H1 (cell line): ENCODE measurements around the gene SLC16A9. TPM values are rescaled to one million over a fixed set of nuclear protein-coding genes. Genes with fewer than 3 reads are reported as not detected.

ENCODE experiments used
- CTCF ChIA-PET: fragments of 300-600 bp; sonication (Branson Sonifier 250); formaldehyde crosslinking; loops from one replicate; lab custom pipeline; 2021; ENCODE audit not compliant: partially characterized antibody; lab: Charles Lee
- POLR2A ChIA-PET: fragments of 300-600 bp; sonication (Branson Sonifier 250); formaldehyde crosslinking; loops from one replicate; lab custom pipeline; 2021; ENCODE audit warnings: inconsistent platforms; ENCODE audit not compliant: partially characterized antibody; lab: Charles Lee
- DNase-seq, 2 experiments: peaks; one replicate each; pipeline versions ENCODE4 v3.0.0 to v3.0.0-alpha.2; 2010 to 2022; ENCODE audit warnings: low spot score in 2 of 2, low read depth in 1 of 2, mixed read lengths in 1 of 2
- FAIRE-seq: peaks from 2 replicates; lab custom pipeline; 2011; peaks lifted over from hg19 to GRCh38; lab: Jason Lieb, UNC
- H2AFZ ChIP-seq: 2 replicates; pipeline ENCODE4 v1.8.1; 2012; ENCODE audit warnings: low read length, inconsistent platforms
- H2AK5ac ChIP-seq: 2 replicates; pipeline ENCODE4 v1.6.1; 2013; ENCODE audit warnings: low read depth, low read length
- H2BK120ac ChIP-seq: replicated peaks from 2 replicates; pipeline ENCODE3; 2013; ENCODE audit warnings: low read depth, low read length, inconsistent platforms
- H2BK12ac ChIP-seq: 2 replicates; pipeline ENCODE4 v1.6.1; 2013; ENCODE audit warnings: low read depth, low read length
- H2BK15ac ChIP-seq: 2 replicates; pipeline ENCODE4 v1.6.1; 2013; ENCODE audit warnings: low read length
- H2BK20ac ChIP-seq: 2 replicates; pipeline ENCODE4 v1.6.1; 2013; ENCODE audit warnings: low read length
- H2BK5ac ChIP-seq: 2 replicates; pipeline ENCODE4 v1.6.1; 2013; ENCODE audit warnings: low read depth, low read length
- H3K14ac ChIP-seq: 2 replicates; pipeline ENCODE4 v1.6.1; 2013; ENCODE audit warnings: inconsistent platforms; ENCODE audit not compliant: insufficient read length
- H3K18ac ChIP-seq: 2 replicates; pipeline ENCODE4 v1.6.1; 2013; ENCODE audit warnings: low read length; ENCODE audit errors: extremely low read depth
- H3K23ac ChIP-seq: 2 replicates; pipeline ENCODE4 v1.6.1; 2013; ENCODE audit warnings: inconsistent platforms; ENCODE audit not compliant: insufficient read length
- H3K23me2 ChIP-seq: 2 replicates; pipeline ENCODE4 v1.6.1; 2013; ENCODE audit warnings: low read depth, low read length
- H3K27ac ChIP-seq: 2 replicates; pipeline ENCODE4 v1.6.1; 2011; ENCODE audit warnings: low read depth, low read length, inconsistent platforms
- H3K27me3 ChIP-seq, 4 experiments: replicated peaks in 1 of 4; 1 replicate in 1 of 4; 2 replicates in 3 of 4; pipeline versions ENCODE4 v1.6.1 to v1.8.1; 2011 to 2013; ENCODE audit warnings: low read length in 3 of 4, mild to moderate bottlenecking in 3 of 4, inconsistent platforms in 2 of 4, mixed read lengths in 2 of 4, moderate library complexity in 1 of 4; ENCODE audit not compliant: control insufficient read depth in 3 of 4, insufficient read depth in 3 of 4; ENCODE audit errors: extremely low read depth in 1 of 4
- H3K36me3 ChIP-seq, 4 experiments: 2 replicates each; pipeline versions ENCODE4 v1.6.1 to v1.8.1; 2011 to 2013; ENCODE audit warnings: mild to moderate bottlenecking in 4 of 4, low read length in 3 of 4, moderate library complexity in 2 of 4, control low read depth in 1 of 4, inconsistent platforms in 1 of 4; ENCODE audit not compliant: insufficient read depth in 4 of 4, control insufficient read depth in 2 of 4
- H3K4ac ChIP-seq: replicated peaks from 2 replicates; pipeline ENCODE3; 2013; ENCODE audit warnings: low read length, low read depth, mixed read lengths, inconsistent platforms; ENCODE audit not compliant: insufficient read length
- H3K4me1 ChIP-seq, 4 experiments: replicated peaks in 1 of 4; 1 replicate in 1 of 4; 2 replicates in 3 of 4; pipeline versions ENCODE4 v1.6.1 to v1.8.1; 2011 to 2013; ENCODE audit warnings: low read length in 3 of 4, inconsistent platforms in 2 of 4, mixed read lengths in 1 of 4; ENCODE audit not compliant: insufficient read depth in 4 of 4, control insufficient read depth in 3 of 4
- H3K4me2 ChIP-seq, 2 experiments: 2 replicates each; pipeline versions ENCODE4 v1.6.1 to v1.8.1; 2011 to 2013; ENCODE audit warnings: low read depth in 2 of 2, low read length in 2 of 2, control low read depth in 1 of 2, inconsistent platforms in 1 of 2, mild to moderate bottlenecking in 1 of 2; ENCODE audit not compliant: insufficient read depth in 1 of 2
- H3K4me3 ChIP-seq, 4 experiments: fragments of 200-600, 300-600 bp in 1 of 4; sonication (generic), shearing (Covaris generic), sonication (Bioruptor Twin) in 1 of 4; 2 replicates each; pipeline versions ENCODE4 v1.5.1 to v1.8.1; 2011 to 2016; ENCODE audit warnings: low read length in 4 of 4, low read depth in 3 of 4, control low read depth in 2 of 4, inconsistent platforms in 2 of 4, mild to moderate bottlenecking in 2 of 4, mixed read lengths in 1 of 4, moderate library complexity in 1 of 4; ENCODE audit not compliant: insufficient read depth in 2 of 4; ENCODE audit errors: extremely low read depth in 1 of 4
- H3K56ac ChIP-seq: replicated peaks from 2 replicates; pipeline ENCODE3; 2013; ENCODE audit warnings: low read depth, mild to moderate bottlenecking, mixed read lengths, low read length, inconsistent platforms; ENCODE audit not compliant: insufficient read length
- H3K79me1 ChIP-seq: 2 replicates; pipeline ENCODE4 v1.6.1; 2013; ENCODE audit warnings: low read depth, low read length, control low read depth
- H3K79me2 ChIP-seq, 2 experiments: 2 replicates each; pipeline versions ENCODE4 v1.6.1 to v1.8.1; 2012 to 2013; ENCODE audit warnings: low read length in 2 of 2, mild to moderate bottlenecking in 2 of 2, inconsistent platforms in 1 of 2; ENCODE audit not compliant: insufficient read depth in 2 of 2, control insufficient read depth in 1 of 2
- H3K9ac ChIP-seq, 4 experiments: replicated peaks in 1 of 4; 1 replicate in 1 of 4; 2 replicates in 3 of 4; pipeline versions ENCODE4 v1.6.1 to v1.8.1; 2011 to 2013; ENCODE audit warnings: low read depth in 3 of 4, low read length in 3 of 4, control low read depth in 2 of 4, mild to moderate bottlenecking in 2 of 4, moderate library complexity in 2 of 4, inconsistent platforms in 1 of 4; ENCODE audit errors: extremely low read depth in 1 of 4
- H3K9me3 ChIP-seq, 2 experiments: 2 replicates each; pipeline versions ENCODE4 v1.6.1 to v1.8.1; 2012 to 2013; ENCODE audit warnings: mild to moderate bottlenecking in 2 of 2, moderate library complexity in 2 of 2, control low read depth in 1 of 2, inconsistent platforms in 1 of 2, low read depth in 1 of 2, low read length in 1 of 2, mixed read lengths in 1 of 2; ENCODE audit not compliant: insufficient read depth in 2 of 2
- H4K20me1 ChIP-seq, 2 experiments: replicated peaks in 1 of 2; 2 replicates each; pipeline versions ENCODE3 to v1.8.1; 2011 to 2013; ENCODE audit warnings: inconsistent platforms in 2 of 2, low read length in 2 of 2, mild to moderate bottlenecking in 1 of 2; ENCODE audit not compliant: insufficient read depth in 2 of 2, control insufficient read depth in 1 of 2
- H4K5ac ChIP-seq: 2 replicates; pipeline ENCODE4 v1.6.1; 2013; ENCODE audit warnings: low read length, low read depth, mixed read lengths, inconsistent platforms; ENCODE audit not compliant: insufficient read length
- H4K8ac ChIP-seq: 2 replicates; pipeline ENCODE4 v1.8.0; 2013; ENCODE audit warnings: mild to moderate bottlenecking, moderate library complexity, low read length, inconsistent platforms; ENCODE audit not compliant: insufficient read depth; ENCODE audit errors: extremely low read depth
- H4K91ac ChIP-seq: replicated peaks from 2 replicates; pipeline ENCODE3; 2013; ENCODE audit warnings: low read length, mixed read lengths, inconsistent platforms; ENCODE audit not compliant: insufficient read length
- CBX5 ChIP-seq: fragments of 300-800, 300-1000 bp; sonication (generic); IDR thresholded peaks from 2 replicates; pipeline ENCODE4 v1.7.1; 2016; ENCODE audit warnings: antibody characterized with exemption, low read length, low read depth
- CEBPB ChIP-seq: IDR thresholded peaks from 2 replicates; pipeline ENCODE4 v1.6.1; 2012; ENCODE audit warnings: low read depth, low read length
- MAX ChIP-seq: IDR thresholded peaks from 2 replicates; pipeline ENCODE4 v1.6.1; 2012; ENCODE audit warnings: inconsistent platforms
- NRF1 ChIP-seq: IDR thresholded peaks from 2 replicates; pipeline ENCODE4 v1.6.1; 2011; ENCODE audit warnings: mild to moderate bottlenecking, low read depth, low read length, improper control_type of control experiment
- POLR2A ChIP-seq, 2 experiments: IDR thresholded peaks; 1 replicate in 1 of 2; 2 replicates in 1 of 2; pipeline ENCODE4 v1.6.1; 2011; ENCODE audit warnings: low read depth in 2 of 2, low read length in 2 of 2, mild to moderate bottlenecking in 2 of 2; ENCODE audit errors: control extremely low read depth in 1 of 2
- RFX5 ChIP-seq: IDR thresholded peaks from 2 replicates; pipeline ENCODE4 v1.6.1; 2011; ENCODE audit warnings: low read depth, low read length, improper control_type of control experiment, borderline replicate concordance
- SP1 ChIP-seq: IDR thresholded peaks from 2 replicates; pipeline ENCODE4 v1.6.1; 2011; ENCODE audit warnings: low read depth, low read length
- SP2 ChIP-seq: IDR thresholded peaks from 2 replicates; pipeline ENCODE4 v1.6.1; 2012; ENCODE audit warnings: mild to moderate bottlenecking, low read length, inconsistent platforms
- polyA plus RNA-seq, 7 experiments: library from polyadenylated mRNA; depleted of rRNA in 3 of 7; stranded (reverse) in 5 of 7; unstranded in 2 of 7; fragments of >200 nt in 5 of 7; fragments of 200-250 nt in 2 of 7; gene quantifications; 1 replicate in 5 of 7; 2 replicates in 1 of 7; 4 replicates in 1 of 7; pipeline versions ENCODE4 v1.2.1 to v1.2.3, GENCODE V29; 2011 to 2013; ENCODE audit warnings: missing spikeins in 2 of 7, mixed read lengths in 2 of 7
- total RNA-seq: library from RNA; stranded (reverse); fragmentation: NEBNext Ultra II Directional; extraction: Animal tissue kit (Norgen Biotek cat#: 25700); gene quantifications from 2 replicates; pipeline ENCODE4 v1.2.1, GENCODE V29; 2021
- TF ChIP-seq, protein P1 (sequence below): IDR thresholded peaks from 2 replicates; pipeline ENCODE4 v1.6.1; 2012; ENCODE audit warnings: low read length, inconsistent platforms

The SLC16A9 gene
- total and polyA plus RNA-seq, 2 of the 8 experiments (the other 6 are each of a cell fraction or from before 2014, with no cell fraction given) = 11.2 to 20.5 TPM

GRCh38 chr10:59644841-59645240 is 64.8 kb downstream of the SLC16A9 start:
- Histone ChIP-seq H2AFZ (no peak overlapping the region), H3K79me2 (no peaks in the 10 kb centered on the region), H4K20me1 (no peaks in the 10 kb centered on the region), H2BK120ac (no peak overlapping the region), H3K4ac (no peak overlapping the region), H4K91ac (no peak overlapping the region), H3K36me3 (no peaks in the 10 kb centered on the region), H3K27ac (no peak overlapping the region), H3K79me1 (no peaks in the 10 kb centered on the region), H2BK5ac (no peak overlapping the region), H3K9ac (no peak overlapping the region), H3K14ac (no peak overlapping the region), H2AK5ac (no peak overlapping the region), H3K23ac (no peak overlapping the region), H2BK20ac (no peak overlapping the region), H3K27me3 (no peaks in the 10 kb centered on the region), H3K4me2 (no peak overlapping the region), H3K23me2 (no peaks in the 10 kb centered on the region), H4K5ac (no peak overlapping the region), H3K4me1 (no peaks in the 10 kb centered on the region), H3K18ac (no peak overlapping the region), H3K56ac (no peak overlapping the region), H3K9me3 (0 out of 4 replicates have a peak, but pooled peaks cover 0 to 4% of the 10 kb centered on the region in 2 experiments), H2BK15ac (no peak overlapping the region), H3K4me3 (no peak overlapping the region), H2BK12ac (no peak overlapping the region), H4K8ac (no peak overlapping the region)
- ChIA-PET CTCF (no interaction called here), POLR2A (no interaction called here)
- TF ChIP-seq SP1 (no peak), SP2 (no peak), POLR2A (IDR thresholded peaks at IDR 0.05; ENCODE audit: control extremely low read depth in 1 of 2, low read depth in 2 of 2, low read length in 2 of 2) (no peak), MAX (no peak), RFX5 (no peak), NRF1 (no peak), CBX5 (no peak), CEBPB (no peak)
- TF ChIP-seq, protein P1, sequence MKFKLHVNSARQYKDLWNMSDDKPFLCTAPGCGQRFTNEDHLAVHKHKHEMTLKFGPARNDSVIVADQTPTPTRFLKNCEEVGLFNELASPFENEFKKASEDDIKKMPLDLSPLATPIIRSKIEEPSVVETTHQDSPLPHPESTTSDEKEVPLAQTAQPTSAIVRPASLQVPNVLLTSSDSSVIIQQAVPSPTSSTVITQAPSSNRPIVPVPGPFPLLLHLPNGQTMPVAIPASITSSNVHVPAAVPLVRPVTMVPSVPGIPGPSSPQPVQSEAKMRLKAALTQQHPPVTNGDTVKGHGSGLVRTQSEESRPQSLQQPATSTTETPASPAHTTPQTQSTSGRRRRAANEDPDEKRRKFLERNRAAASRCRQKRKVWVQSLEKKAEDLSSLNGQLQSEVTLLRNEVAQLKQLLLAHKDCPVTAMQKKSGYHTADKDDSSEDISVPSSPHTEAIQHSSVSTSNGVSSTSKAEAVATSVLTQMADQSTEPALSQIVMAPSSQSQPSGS = no peak
- FAIRE-seq (no peak), DNase-seq (no peak)
